ENCODE results near the gene ANXA6. TPM values are rescaled to one million over a fixed set of nuclear protein-coding genes. Genes with fewer than 3 reads are reported as not detected.
"Not testable (repeated sequence)": the region's sequence is repeated elsewhere in the genome, so short reads cannot be mapped to it uniquely, and the experiment has no call there.

The ANXA6 gene
- total RNA-seq, 2 donors from 2014 or later: 21.2 to 39.8 TPM

GRCh38 chr5:151199581-151200185 is 42.1 kb upstream of the ANXA6 start:
- H3K36me3 ChIP-seq: no peaks in the 10 kb centered on the region
- H3K9me3 ChIP-seq: no peaks in the 10 kb centered on the region
- TF ChIP-seq, protein P1, sequence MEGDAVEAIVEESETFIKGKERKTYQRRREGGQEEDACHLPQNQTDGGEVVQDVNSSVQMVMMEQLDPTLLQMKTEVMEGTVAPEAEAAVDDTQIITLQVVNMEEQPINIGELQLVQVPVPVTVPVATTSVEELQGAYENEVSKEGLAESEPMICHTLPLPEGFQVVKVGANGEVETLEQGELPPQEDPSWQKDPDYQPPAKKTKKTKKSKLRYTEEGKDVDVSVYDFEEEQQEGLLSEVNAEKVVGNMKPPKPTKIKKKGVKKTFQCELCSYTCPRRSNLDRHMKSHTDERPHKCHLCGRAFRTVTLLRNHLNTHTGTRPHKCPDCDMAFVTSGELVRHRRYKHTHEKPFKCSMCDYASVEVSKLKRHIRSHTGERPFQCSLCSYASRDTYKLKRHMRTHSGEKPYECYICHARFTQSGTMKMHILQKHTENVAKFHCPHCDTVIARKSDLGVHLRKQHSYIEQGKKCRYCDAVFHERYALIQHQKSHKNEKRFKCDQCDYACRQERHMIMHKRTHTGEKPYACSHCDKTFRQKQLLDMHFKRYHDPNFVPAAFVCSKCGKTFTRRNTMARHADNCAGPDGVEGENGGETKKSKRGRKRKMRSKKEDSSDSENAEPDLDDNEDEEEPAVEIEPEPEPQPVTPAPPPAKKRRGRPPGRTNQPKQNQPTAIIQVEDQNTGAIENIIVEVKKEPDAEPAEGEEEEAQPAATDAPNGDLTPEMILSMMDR (IDR thresholded peaks at IDR 0.05): no peak

GRCh38 chr5:151198861-151199260 is 41.3 kb upstream of the ANXA6 start:
- no peak for DNase-seq
- TF ChIP-seq, protein P1 (IDR thresholded peaks at IDR 0.05): no peak
- intact Hi-C loops (cut with DNase I): no loop called here
- H3K27me3 ChIP-seq: no peaks in the 10 kb centered on the region
- no peaks in the 10 kb centered on the region for H3K9me3 ChIP-seq
- no peak overlapping the region for H3K4me3 ChIP-seq
- no peak overlapping the region for H3K27ac ChIP-seq
- H3K4me1 ChIP-seq: no peaks in the 10 kb centered on the region
- no peak overlapping the region for H3K9ac ChIP-seq (ENCODE audit: low read depth in 2 of 2, low read length in 2 of 2)
- H3K36me3 ChIP-seq: no peaks in the 10 kb centered on the region

More at GRCh38 chr5:151199581-151200185, 42.1 kb upstream of the ANXA6 start:
- Histone ChIP-seq H3K4me1 (no peaks in the 10 kb centered on the region), H3K9ac (ENCODE audit: low read depth in 2 of 2, low read length in 2 of 2) (no peak overlapping the region), H3K27me3 (no peaks in the 10 kb centered on the region), H3K4me3 (no peak overlapping the region), H3K27ac (no peak overlapping the region)
- intact Hi-C loops (cut with DNase I): no loop called here
- no peak for DNase-seq

DNA sequence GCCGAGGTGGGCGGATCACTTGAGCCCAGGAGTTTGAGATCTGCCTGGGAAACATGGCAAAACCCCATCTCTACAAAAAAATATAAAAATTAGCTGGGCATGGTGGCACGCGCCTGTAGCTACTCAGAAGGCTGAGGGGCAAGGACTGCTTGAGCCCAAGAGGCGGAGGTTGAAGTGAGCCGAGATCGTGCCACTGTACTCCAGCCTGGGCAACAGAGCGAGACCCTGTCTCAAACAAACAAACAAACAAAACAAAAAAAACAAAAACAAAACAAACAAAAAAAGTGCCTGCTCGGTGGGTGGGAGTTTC is 39.7 kb upstream of the ANXA6 start:
- H3K36me3 ChIP-seq; H3K4me3 ChIP-seq; H3K4me1 ChIP-seq; H3K27me3 ChIP-seq; DNase-seq; H3K9ac ChIP-seq (ENCODE audit: low read depth in 2 of 2, low read length in 2 of 2); intact Hi-C loops (cut with DNase I); H3K9me3 ChIP-seq; H3K27ac ChIP-seq: not testable (repeated sequence)

- no peak for DNase-seq
Measured at GRCh38 chr5:151196556-151197290, 39.1 kb upstream of the ANXA6 start.

DNA sequence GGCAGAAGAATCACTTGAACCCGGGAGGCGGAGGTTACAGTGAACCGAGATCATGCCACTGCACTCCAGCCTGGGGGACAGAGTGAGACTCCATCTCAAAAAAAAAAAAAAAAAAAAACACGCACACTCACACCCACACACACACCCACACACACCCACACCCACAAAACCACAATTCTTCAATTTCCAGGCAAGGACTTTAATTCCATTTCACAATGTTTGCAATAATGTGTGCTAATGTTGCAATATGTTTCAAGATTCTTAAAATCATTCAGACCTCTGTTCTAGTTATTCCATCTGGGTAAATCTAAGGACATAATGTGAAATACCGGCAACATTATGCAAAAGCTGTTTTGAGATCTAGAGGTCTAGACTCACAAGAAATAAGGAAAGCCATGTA is 38.0 kb upstream of the ANXA6 start:
- no peaks in the 10 kb centered on the region for H3K27me3 ChIP-seq
- H3K36me3 ChIP-seq: no peaks in the 10 kb centered on the region
- intact Hi-C loops (cut with DNase I): no loop called here
- DNase-seq: no peak
- H3K4me3 ChIP-seq: no peak overlapping the region
- H3K4me1 ChIP-seq: no peaks in the 10 kb centered on the region
- no peaks in the 10 kb centered on the region for H3K9me3 ChIP-seq
- H3K9ac ChIP-seq (ENCODE audit: low read depth in 2 of 2, low read length in 2 of 2): no peak overlapping the region
- TF ChIP-seq, protein P1 (IDR thresholded peaks at IDR 0.05): no peak
- H3K27ac ChIP-seq: no peak overlapping the region

More at GRCh38 chr5:151196556-151197290, 39.1 kb upstream of the ANXA6 start:
- no peaks in the 10 kb centered on the region for H3K4me1 ChIP-seq
- no peak overlapping the region for H3K4me3 ChIP-seq
- intact Hi-C loops (cut with DNase I): no loop called here
- no peaks in the 10 kb centered on the region for H3K27me3 ChIP-seq
- H3K27ac ChIP-seq: no peak overlapping the region
- TF ChIP-seq, protein P1 (IDR thresholded peaks at IDR 0.05): no peak
- no peaks in the 10 kb centered on the region for H3K9me3 ChIP-seq
- H3K36me3 ChIP-seq: no peaks in the 10 kb centered on the region
- H3K9ac ChIP-seq (ENCODE audit: low read depth in 2 of 2, low read length in 2 of 2): no peak overlapping the region

DNA sequence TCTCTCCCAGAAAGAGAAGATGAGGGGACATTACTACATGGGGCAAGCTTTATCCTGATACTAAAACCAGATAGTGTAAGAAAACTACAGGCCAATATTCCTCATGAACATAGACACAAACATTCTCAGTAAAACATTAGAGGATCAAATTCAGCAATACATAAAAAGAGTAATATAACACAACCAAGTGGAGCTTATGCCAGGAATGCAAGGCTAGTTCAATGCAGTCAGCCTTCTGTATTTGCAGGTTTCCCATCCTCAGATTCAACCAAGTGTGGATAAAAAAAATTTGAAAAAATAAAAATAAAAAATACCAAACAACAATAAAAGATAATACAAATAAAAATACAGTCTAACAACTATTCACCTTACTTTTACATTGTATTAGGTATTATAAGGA is 35.0 kb upstream of the ANXA6 start:
- no peaks in the 10 kb centered on the region for H3K27me3 ChIP-seq
- H3K9me3 ChIP-seq: no peaks in the 10 kb centered on the region
- TF ChIP-seq, protein P1 (IDR thresholded peaks at IDR 0.05): no peak
- intact Hi-C loops (cut with DNase I): no loop called here
- no peak overlapping the region for H3K27ac ChIP-seq
- H3K4me3 ChIP-seq: no peak overlapping the region
- DNase-seq: no peak
- no peaks in the 10 kb centered on the region for H3K36me3 ChIP-seq
- no peak overlapping the region for H3K9ac ChIP-seq (ENCODE audit: low read depth in 2 of 2, low read length in 2 of 2)
- H3K4me1 ChIP-seq: no peaks in the 10 kb centered on the region
